MCF 10A (cell line): ENCODE results near the gene SLC7A6. TPM values are rescaled to one million over a fixed set of nuclear protein-coding genes. Genes with fewer than 3 reads are reported as not detected.

Experiments
- BruUV-seq: library from RNA; stranded (reverse); fragments of 400-500 nt; replicated peaks from 2 replicates; lab custom pipeline; 2021; lab: Mats Ljungman, UMichigan
- CTCF ChIA-PET: fragments of 300-600 bp; sonication (Branson Sonifier 250); formaldehyde crosslinking; extraction: SDS; loops from one replicate; lab custom pipeline; 2021; ENCODE audit warnings: antibody characterized with exemption, inconsistent platforms; lab: Yijun Ruan, JAX
- POLR2A ChIA-PET: fragments of 300-600, 350-650 bp; sonication (Branson Sonifier 250); formaldehyde crosslinking; extraction: SDS; loops from one replicate; lab custom pipeline; 2020; ENCODE audit warnings: antibody characterized with exemption, inconsistent platforms; lab: Yijun Ruan, JAX
- DNase-seq: peaks from one replicate; pipeline ENCODE4 v3.0.0-alpha.2; 2018; ENCODE audit not compliant: unreplicated experiment
- H3K27ac Mint-ChIP-seq: one replicate; pipeline ENCODE4 v1.8.0; 2022; ENCODE audit warnings: mild to moderate bottlenecking, low read depth, mixed read lengths; ENCODE audit not compliant: unreplicated experiment
- H3K27me3 Mint-ChIP-seq: one replicate; pipeline ENCODE4 v1.8.0; 2022; ENCODE audit warnings: mixed read lengths; ENCODE audit not compliant: insufficient read depth, unreplicated experiment
- H3K36me3 Mint-ChIP-seq: one replicate; pipeline ENCODE4 v1.8.0; 2022; ENCODE audit warnings: mild to moderate bottlenecking, moderate library complexity, mixed read lengths; ENCODE audit not compliant: insufficient read depth, unreplicated experiment
- H3K4me1 Mint-ChIP-seq: one replicate; pipeline ENCODE4 v1.8.0; 2022; ENCODE audit warnings: mixed read lengths; ENCODE audit not compliant: insufficient read depth, unreplicated experiment
- H3K4me3 Mint-ChIP-seq: one replicate; pipeline ENCODE4 v1.8.0; 2022; ENCODE audit warnings: mild to moderate bottlenecking, moderate library complexity, mixed read lengths; ENCODE audit not compliant: unreplicated experiment
- H3K9me3 Mint-ChIP-seq: one replicate; pipeline ENCODE4 v1.8.0; 2022; ENCODE audit warnings: mixed read lengths; ENCODE audit not compliant: unreplicated experiment
- CTCF ChIP-seq: fragments of 200-600 bp; IDR thresholded peaks from one replicate; pipeline ENCODE4 v1.8.0; 2022; ENCODE audit warnings: antibody characterized with exemption, mild to moderate bottlenecking; ENCODE audit not compliant: unreplicated experiment
- intact Hi-C: fragments of 100-400 bp; cut with micrococcal nuclease; formaldehyde crosslinking; loops from 2 replicates; pipeline ENCODE4 v1.14.1; 2022
- total RNA-seq: library from RNA; stranded (reverse); gene quantifications from 2 replicates; pipeline ENCODE4 v1.2.3, GENCODE V29; 2022

SLC7A6 gene
- total RNA-seq, 1 experiment from 2014 or later = 61.0 TPM

- POLR2A ChIA-PET = no interaction called here
- Mint-ChIP-seq H3K27ac (no peak overlapping the region), H3K4me3 (no peak overlapping the region), H3K36me3 (peaks cover 51% of the 10 kb centered on the region), H3K27me3 (no peaks in the 10 kb centered on the region), H3K4me1 (peaks cover 16% of the 10 kb centered on the region), H3K9me3 (no peaks in the 10 kb centered on the region)
- no TSS peak for BruUV-seq
- CTCF ChIA-PET = interaction anchor here (0.9 kb wide), 1 partner anchor 157 kb away, joined by 4 read pairs; no protein-coding TSS in a partner anchor
- TF ChIP-seq CTCF = no peak
- intact Hi-C loops = no loop called here
- no peak for DNase-seq
Observed at GRCh38 chr16:68232335-68232734, 32.0 kb upstream of the SLC7A6 start.

GRCh38 chr16:68233085-68233834 is 31.1 kb upstream of the SLC7A6 start:
- DNase-seq = no peak
- peaks cover 16% of the 10 kb centered on the region for H3K4me1 Mint-ChIP-seq
- peaks cover 45% of the 10 kb centered on the region for H3K36me3 Mint-ChIP-seq
- H3K9me3 Mint-ChIP-seq = no peaks in the 10 kb centered on the region
- TF ChIP-seq CTCF = no peak
- H3K4me3 Mint-ChIP-seq = peak overlapping the region; percentile 81
- H3K27ac Mint-ChIP-seq = no peak overlapping the region
- intact Hi-C loops = no loop called here
- BruUV-seq = no TSS peak
- no peaks in the 10 kb centered on the region for H3K27me3 Mint-ChIP-seq
- ChIA-PET CTCF (interaction anchor here (0.9 kb wide), 1 partner anchor 158 kb away, joined by 4 read pairs; no protein-coding TSS in a partner anchor), POLR2A (interaction anchor here (4.5 to 6.0 kb wide), 3 partner anchors 12 to 147 kb away, joined by 30 to 99 read pairs (median 67); partner anchors contain the start of genes NFATC3 and PLA2G15)

- POLR2A ChIA-PET = interaction anchor here (0.8 to 6.0 kb wide), 5 partner anchors 11 to 147 kb away, joined by 4 to 99 read pairs (median 30); partner anchors contain the start of genes NFATC3 and PLA2G15
- peak overlapping the region; percentile 81 for H3K4me3 Mint-ChIP-seq
Observed at GRCh38 chr16:68233835-68234187, 30.5 kb upstream of the SLC7A6 start.

More at GRCh38 chr16:68233835-68234187, 30.5 kb upstream of the SLC7A6 start:
- Mint-ChIP-seq H3K4me1 (peaks cover 16% of the 10 kb centered on the region), H3K36me3 (peaks cover 45% of the 10 kb centered on the region), H3K27ac (no peak overlapping the region), H3K9me3 (no peaks in the 10 kb centered on the region), H3K27me3 (no peaks in the 10 kb centered on the region)
- DNase-seq = no peak
- no TSS peak for BruUV-seq
- intact Hi-C loops = no loop called here
- TF ChIP-seq CTCF = no peak
- CTCF ChIA-PET = interaction anchor here (0.7 kb wide), 2 partner anchors 27 to 169 kb away, joined by 3 read pairs; no protein-coding TSS in a partner anchor
